ENCODE data around the gene WDR1.

Gene WDR1

GRCh38 chr4:10066206-10066605, 50.4 kb downstream of the WDR1 start:
- no peak for DNase-seq

GRCh38 chr4:10063544-10064300, 52.9 kb downstream of the WDR1 start:
- peak; percentile 35 to 48 for DNase-seq

GRCh38 chr4:10061650-10062415, 54.8 kb downstream of the WDR1 start:
- DNase-seq: no peak

GRCh38 chr4:10058371-10058770, 58.2 kb downstream of the WDR1 start:
- no peak for DNase-seq

GRCh38 chr4:10057023-10057395, 59.6 kb downstream of the WDR1 start:
- DNase-seq: no peak

GRCh38 chr4:10056334-10057022, 60.1 kb downstream of the WDR1 start:
- DNase-seq: no peak

GRCh38 chr4:10055871-10056270, 60.7 kb downstream of the WDR1 start:
- no peak for DNase-seq

- DNase-seq: no peak
These were observed 62.0 kb downstream of the WDR1 start for GRCh38 chr4:10054571-10055041.

GRCh38 chr4:10053635-10054453, 62.8 kb downstream of the WDR1 start:
- DNase-seq: no peak

GRCh38 chr4:10051517-10052135, 65.0 kb downstream of the WDR1 start:
- no peak for DNase-seq

GRCh38 chr4:10050721-10051120, 65.9 kb downstream of the WDR1 start:
- DNase-seq: no peak

- DNase-seq: no peak
These were observed 66.3 kb downstream of the WDR1 start for GRCh38 chr4:10050261-10050661.

- DNase-seq: no peak
These were observed 67.5 kb downstream of the WDR1 start for GRCh38 chr4:10048941-10049697.

- DNase-seq: no peak
These were observed 68.6 kb downstream of the WDR1 start for GRCh38 chr4:10047967-10048366.

- DNase-seq: no peak
These were observed 70.1 kb downstream of the WDR1 start for GRCh38 chr4:10046471-10046870.

GRCh38 chr4:10045481-10045880, 71.1 kb downstream of the WDR1 start:
- DNase-seq: no peak

- no peak for DNase-seq
These were observed 75.6 kb downstream of the WDR1 start for GRCh38 chr4:10041036-10041435.

GRCh38 chr4:10040049-10040892, 76.3 kb downstream of the WDR1 start:
- no peak for DNase-seq

- no peak for DNase-seq
These were observed 79.7 kb downstream of the WDR1 start for GRCh38 chr4:10036807-10037342.

- DNase-seq: no peak
These were observed 81.5 kb downstream of the WDR1 start for GRCh38 chr4:10035130-10035529.
